Liver (tissue), 3 donors: ENCODE results near the gene VWA3B.

Source experiments
- ATF3 ChIP-seq: IDR thresholded peaks from 2 replicates; pipeline ENCODE4 v1.6.1; 2016; ENCODE audit warnings: antibody characterized with exemption
- CTCF ChIP-seq: fragments of 150-350 bp; IDR thresholded peaks from 2 replicates; pipeline ENCODE4 v1.5.1; 2017; ENCODE audit warnings: improper control_type of control experiment, low read depth, low read length; ENCODE audit not compliant: missing input control
- EGR1 ChIP-seq, 2 donors: IDR thresholded peaks; 2 replicates each; pipeline ENCODE4 v1.6.1; 2016 to 2018; ENCODE audit warnings: antibody characterized with exemption in 2 of 2, low read depth in 2 of 2
- GABPA ChIP-seq, 2 donors: IDR thresholded peaks in 1 of 2; conservative IDR thresholded peaks in 1 of 2; 2 replicates each; pipeline ENCODE4 v1.6.1; 2016; ENCODE audit warnings: antibody characterized with exemption in 2 of 2, mild to moderate bottlenecking in 1 of 2, moderate library complexity in 1 of 2
- HNF4A ChIP-seq, 2 donors: conservative IDR thresholded peaks; 2 replicates each; pipeline ENCODE4 v1.6.1; 2016; ENCODE audit warnings: antibody characterized with exemption in 2 of 2, mild to moderate bottlenecking in 2 of 2
- MAX ChIP-seq: IDR thresholded peaks from 2 replicates; pipeline ENCODE4 v1.6.1; 2016; ENCODE audit warnings: antibody characterized with exemption
- NR2F2 ChIP-seq: IDR thresholded peaks from 2 replicates; pipeline ENCODE4 v1.6.1; 2016; ENCODE audit warnings: antibody characterized with exemption
- REST ChIP-seq: IDR thresholded peaks from 2 replicates; pipeline ENCODE4 v1.6.1; 2016; ENCODE audit warnings: antibody characterized with exemption, mild to moderate bottlenecking
- RXRA ChIP-seq, 2 donors: IDR thresholded peaks; 2 replicates each; pipeline ENCODE4 v1.6.1; 2017 to 2018; ENCODE audit warnings: antibody characterized with exemption in 2 of 2, mild to moderate bottlenecking in 1 of 2
- SP1 ChIP-seq: IDR thresholded peaks from 2 replicates; pipeline ENCODE4 v1.6.1; 2018; ENCODE audit warnings: antibody characterized with exemption, mild to moderate bottlenecking
- TAF1 ChIP-seq: conservative IDR thresholded peaks from 2 replicates; pipeline ENCODE4 v1.6.1; 2016; ENCODE audit warnings: antibody characterized with exemption, mild to moderate bottlenecking
- YY1 ChIP-seq: IDR thresholded peaks from 2 replicates; pipeline ENCODE4 v1.6.1; 2016; ENCODE audit warnings: antibody characterized with exemption, mild to moderate bottlenecking
- ZBTB33 ChIP-seq: IDR thresholded peaks from 2 replicates; pipeline ENCODE4 v1.6.1; 2016; ENCODE audit warnings: antibody characterized with exemption
- donor health status: healthy.
- donor health status: healthy.

GRCh38 chr2:98157557-98157956 lies 70.6 kb downstream of the VWA3B start:
- TF ChIP-seq EGR1 (IDR thresholded peaks at IDR 0.05; ENCODE audit: low read depth in 2 of 2) (no peak), YY1 (no peak), CTCF (no peak), ATF3 (no peak), HNF4A (conservative IDR thresholded peaks at IDR 0.05) (no peak), MAX (no peak), REST (no peak), SP1 (no peak), NR2F2 (no peak), TAF1 (no peak), GABPA (IDR thresholded peaks at IDR 0.05 in 1 of 2, conservative IDR thresholded peaks at IDR 0.05 in 1 of 2) (no peak), ZBTB33 (no peak), RXRA (IDR thresholded peaks at IDR 0.05) (no peak)
